Measurements from ENCODE around the gene WDR27. TPM values are rescaled to one million over a fixed set of nuclear protein-coding genes. Genes with fewer than 3 reads are reported as not detected.

WDR27 gene
- polyA plus RNA-seq, 1 donor, result 73.8 TPM

DNA sequence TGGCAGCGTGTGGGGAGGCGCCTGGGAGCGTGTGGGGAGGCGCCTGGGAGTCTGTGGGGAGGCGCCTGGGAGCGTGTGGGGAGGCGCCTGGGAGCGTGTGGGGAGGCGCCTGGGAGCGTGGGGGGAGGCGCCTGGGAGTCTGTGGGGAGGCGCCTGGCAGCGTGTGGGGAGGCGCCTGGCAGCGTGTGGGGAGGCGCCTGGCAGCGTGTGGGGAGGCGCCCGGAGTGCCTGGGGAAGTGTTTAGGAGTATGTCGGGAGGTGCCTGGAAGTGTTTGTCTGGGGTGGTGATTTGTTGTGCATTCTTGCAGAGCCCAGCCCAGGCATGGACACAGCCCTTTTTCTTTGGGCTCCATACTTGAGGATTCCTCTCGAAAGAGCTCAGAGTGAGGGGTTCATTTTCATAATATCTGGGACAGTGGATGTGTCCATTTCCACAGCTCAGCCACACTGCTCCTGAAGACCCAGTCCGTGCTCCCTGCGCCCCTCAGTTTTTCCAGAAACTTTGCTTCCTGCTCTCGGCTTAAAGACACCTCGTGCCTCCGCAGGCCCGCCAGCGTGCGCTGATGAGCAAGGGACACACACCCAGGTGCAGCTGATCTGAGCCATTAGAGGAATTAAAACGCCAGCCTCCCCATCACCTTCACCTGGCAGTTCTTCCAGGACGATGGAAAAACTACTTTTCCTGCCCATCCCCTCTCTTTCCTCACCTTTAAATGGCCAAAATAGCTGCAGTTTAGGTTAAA is 276.0 kb downstream of the WDR27 start:
- Histone ChIP-seq H3K4me3 (ENCODE audit: low read length) (no peak overlapping the region), H3K27ac (ENCODE audit: low read length) (no peak overlapping the region), H3K4me1 (ENCODE audit: control insufficient read depth, insufficient read depth, low read length) (peaks cover 8% of the 10 kb centered on the region), H3K9me3 (ENCODE audit: control insufficient read depth, low read depth, low read length) (peaks cover 16% of the 10 kb centered on the region), H3K36me3 (ENCODE audit: control insufficient read depth, insufficient read depth, low read length) (no peaks in the 10 kb centered on the region), H3K27me3 (ENCODE audit: control insufficient read depth, insufficient read depth, low read length) (no peaks in the 10 kb centered on the region)
- WGBS (ENCODE audit: insufficient coverage, low lambda C conversion rate), result 90% methylated on average over 2 of the region's 31 CpGs
- DNase-seq, result peak; percentile 35 to 49

- peaks cover 8% of the 10 kb centered on the region for H3K4me1 ChIP-seq (ENCODE audit: control insufficient read depth, insufficient read depth, low read length)
- DNase-seq, result peak in 1 of 2 donors; percentile 33
- no peak overlapping the region for H3K4me3 ChIP-seq (ENCODE audit: low read length)
- WGBS (ENCODE audit: insufficient coverage, low lambda C conversion rate), result no CpG with 5 or more reads among the region's 24 CpGs
- no peaks in the 10 kb centered on the region for H3K27me3 ChIP-seq (ENCODE audit: control insufficient read depth, insufficient read depth, low read length)
- peaks cover 14% of the 10 kb centered on the region for H3K9me3 ChIP-seq (ENCODE audit: control insufficient read depth, low read depth, low read length)
- H3K36me3 ChIP-seq (ENCODE audit: control insufficient read depth, insufficient read depth, low read length), result no peaks in the 10 kb centered on the region
- no peak overlapping the region for H3K27ac ChIP-seq (ENCODE audit: low read length)
These were observed 277.0 kb downstream of the WDR27 start for GRCh38 chr6:169424821-169425240.

DNA sequence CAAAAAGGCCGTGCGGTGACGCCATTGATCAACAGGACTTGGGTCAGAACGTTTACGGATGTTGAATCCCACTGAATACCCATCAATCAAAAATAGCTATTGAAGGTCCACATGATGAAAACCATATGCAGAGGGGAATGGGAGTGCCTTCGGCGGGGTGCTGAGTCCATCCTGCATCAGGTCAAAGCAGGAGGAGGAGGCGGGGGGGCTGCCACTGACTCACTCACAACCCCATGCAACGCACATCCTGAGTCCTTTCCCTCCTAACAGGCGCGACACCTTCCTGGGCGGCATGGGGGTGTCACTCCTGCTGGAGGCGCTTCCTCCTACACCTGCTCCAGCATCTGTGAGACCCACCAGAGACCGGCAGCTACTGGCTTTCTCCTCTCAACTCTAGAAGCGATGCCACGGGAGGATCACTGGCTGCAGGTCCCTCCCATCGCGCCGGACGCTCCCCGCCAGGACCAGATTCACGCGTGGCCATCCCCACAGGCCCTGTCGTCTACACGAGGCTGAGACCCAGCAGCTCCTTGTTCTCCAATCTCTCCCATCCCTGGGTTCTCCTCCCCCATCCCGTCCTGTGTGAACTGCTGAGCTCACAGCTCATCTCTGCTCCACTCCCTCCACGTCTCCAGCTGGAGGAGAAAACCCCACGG is 277.6 kb downstream of the WDR27 start:
- Histone ChIP-seq H3K27ac (ENCODE audit: low read length) (no peak overlapping the region), H3K27me3 (ENCODE audit: control insufficient read depth, insufficient read depth, low read length) (no peaks in the 10 kb centered on the region), H3K4me1 (ENCODE audit: control insufficient read depth, insufficient read depth, low read length) (peaks cover 8% of the 10 kb centered on the region), H3K4me3 (ENCODE audit: low read length) (no peak overlapping the region), H3K9me3 (ENCODE audit: control insufficient read depth, low read depth, low read length) (peaks cover 14% of the 10 kb centered on the region), H3K36me3 (ENCODE audit: control insufficient read depth, insufficient read depth, low read length) (no peaks in the 10 kb centered on the region)
- no CpG with 5 or more reads among the region's 28 CpGs for WGBS (ENCODE audit: insufficient coverage, low lambda C conversion rate)
- no peak for DNase-seq

- peaks cover 8% of the 10 kb centered on the region for H3K4me1 ChIP-seq (ENCODE audit: control insufficient read depth, insufficient read depth, low read length)
- H3K36me3 ChIP-seq (ENCODE audit: control insufficient read depth, insufficient read depth, low read length), result no peaks in the 10 kb centered on the region
- H3K27ac ChIP-seq (ENCODE audit: low read length), result peak overlapping the region; percentile 6
- no CpG with 5 or more reads among the region's 14 CpGs for WGBS (ENCODE audit: insufficient coverage, low lambda C conversion rate)
- DNase-seq, result peak; percentile 64 to 83
- H3K9me3 ChIP-seq (ENCODE audit: control insufficient read depth, low read depth, low read length), result peaks cover 10% of the 10 kb centered on the region
- H3K27me3 ChIP-seq (ENCODE audit: control insufficient read depth, insufficient read depth, low read length), result no peaks in the 10 kb centered on the region
- no peak overlapping the region for H3K4me3 ChIP-seq (ENCODE audit: low read length)
These were observed 280.1 kb downstream of the WDR27 start for GRCh38 chr6:169421586-169422264.

DNA sequence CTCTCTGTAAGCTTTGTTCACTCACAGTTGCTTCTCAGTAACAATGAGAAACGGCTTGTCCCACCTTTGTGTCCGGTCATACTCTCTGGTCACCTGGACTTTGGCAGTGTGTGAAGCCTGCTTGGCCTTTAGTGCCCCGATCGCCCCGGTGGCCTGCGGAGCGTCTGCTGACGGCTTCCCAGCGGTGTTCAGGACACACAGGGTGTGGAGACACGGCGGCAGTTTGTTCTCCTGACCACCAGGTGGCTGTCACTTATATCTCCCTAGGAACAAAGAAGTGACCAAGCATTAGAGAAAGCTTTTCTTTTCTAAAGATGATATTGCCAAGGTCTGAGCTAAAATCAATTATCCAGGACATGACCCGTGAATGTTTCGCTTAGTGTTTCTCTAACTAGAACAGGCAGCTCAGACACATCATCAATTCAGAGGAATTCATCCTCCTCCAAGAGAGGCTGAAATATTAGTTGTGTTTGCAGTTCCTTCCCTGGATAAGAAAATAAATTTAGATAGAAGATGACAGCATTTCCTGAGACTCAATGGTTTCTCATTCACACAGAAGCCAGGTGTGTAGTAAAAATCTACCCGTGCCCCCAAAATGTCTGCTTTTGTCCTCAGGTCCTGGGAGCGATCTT is 280.8 kb downstream of the WDR27 start:
- no peaks in the 10 kb centered on the region for H3K27me3 ChIP-seq (ENCODE audit: control insufficient read depth, insufficient read depth, low read length)
- H3K9me3 ChIP-seq (ENCODE audit: control insufficient read depth, low read depth, low read length), result peaks cover 10% of the 10 kb centered on the region
- no peak overlapping the region for H3K4me3 ChIP-seq (ENCODE audit: low read length)
- H3K27ac ChIP-seq (ENCODE audit: low read length), result no peak overlapping the region
- H3K4me1 ChIP-seq (ENCODE audit: control insufficient read depth, insufficient read depth, low read length), result peaks cover 8% of the 10 kb centered on the region
- no CpG with 5 or more reads among the region's 15 CpGs for WGBS (ENCODE audit: insufficient coverage, low lambda C conversion rate)
- no peaks in the 10 kb centered on the region for H3K36me3 ChIP-seq (ENCODE audit: control insufficient read depth, insufficient read depth, low read length)
- DNase-seq, result peak in 1 of 2 donors; percentile 50

- H3K36me3 ChIP-seq (ENCODE audit: control insufficient read depth, insufficient read depth, low read length), result no peaks in the 10 kb centered on the region
- no peak overlapping the region for H3K27ac ChIP-seq (ENCODE audit: low read length)
- peaks cover 11% of the 10 kb centered on the region for H3K9me3 ChIP-seq (ENCODE audit: control insufficient read depth, low read depth, low read length)
- 100% methylated on average over 1 of the region's 1 CpG for WGBS (ENCODE audit: insufficient coverage, low lambda C conversion rate)
- no peak overlapping the region for H3K4me3 ChIP-seq (ENCODE audit: low read length)
- peaks cover 5% of the 10 kb centered on the region for H3K4me1 ChIP-seq (ENCODE audit: control insufficient read depth, insufficient read depth, low read length)
- no peak for DNase-seq
- H3K27me3 ChIP-seq (ENCODE audit: control insufficient read depth, insufficient read depth, low read length), result no peaks in the 10 kb centered on the region
These were observed 284.7 kb downstream of the WDR27 start for GRCh38 chr6:169417101-169417500.

DNA sequence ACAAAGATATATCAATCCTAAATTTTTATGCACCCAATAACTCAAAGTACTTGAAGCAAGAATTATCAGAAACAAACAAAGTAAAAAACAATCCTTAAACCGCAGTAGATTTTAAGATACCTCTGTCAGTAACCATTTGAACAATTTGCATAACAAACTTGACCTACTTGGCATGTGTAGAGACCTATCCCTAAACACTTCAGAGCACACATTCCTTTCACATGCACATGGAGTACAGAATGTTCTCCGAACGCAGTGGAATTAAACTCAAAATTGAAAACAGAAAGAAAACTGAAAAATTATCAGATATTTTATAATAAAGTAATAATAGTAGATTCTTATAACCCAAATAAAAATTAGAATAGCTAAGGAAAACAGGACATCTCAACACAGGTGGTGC is 285.6 kb downstream of the WDR27 start:
- H3K36me3 ChIP-seq (ENCODE audit: control insufficient read depth, insufficient read depth, low read length), result no peaks in the 10 kb centered on the region
- peaks cover 2% of the 10 kb centered on the region for H3K4me1 ChIP-seq (ENCODE audit: control insufficient read depth, insufficient read depth, low read length)
- WGBS (ENCODE audit: insufficient coverage, low lambda C conversion rate), result 93% methylated on average over 2 of the region's 3 CpGs
- H3K27ac ChIP-seq (ENCODE audit: low read length), result no peak overlapping the region
- peaks cover 11% of the 10 kb centered on the region for H3K9me3 ChIP-seq (ENCODE audit: control insufficient read depth, low read depth, low read length)
- H3K4me3 ChIP-seq (ENCODE audit: low read length), result no peak overlapping the region
- DNase-seq, result no peak
- H3K27me3 ChIP-seq (ENCODE audit: control insufficient read depth, insufficient read depth, low read length), result no peaks in the 10 kb centered on the region

DNA sequence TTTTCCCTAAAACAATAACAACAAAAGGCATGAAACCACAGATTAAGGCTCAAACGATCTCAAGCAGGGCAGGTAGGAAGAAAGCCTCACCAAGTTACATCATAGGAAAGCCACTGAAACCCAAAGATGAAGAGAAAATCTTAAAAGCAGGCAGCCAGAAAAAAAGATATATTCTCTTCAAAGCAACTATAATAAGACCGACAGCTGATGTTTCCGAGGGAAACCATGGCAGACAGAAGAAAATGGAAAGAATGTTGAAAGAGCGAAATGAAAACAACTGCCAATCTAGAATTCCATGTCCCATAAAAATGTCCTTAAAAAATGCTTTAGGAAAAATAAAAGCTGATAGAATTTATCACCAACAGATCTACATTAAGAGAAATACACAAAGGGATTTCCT is 286.6 kb downstream of the WDR27 start:
- 93% methylated on average over 4 of the region's 4 CpGs for WGBS (ENCODE audit: insufficient coverage, low lambda C conversion rate)
- Histone ChIP-seq H3K36me3 (ENCODE audit: control insufficient read depth, insufficient read depth, low read length) (no peaks in the 10 kb centered on the region), H3K27ac (ENCODE audit: low read length) (no peak overlapping the region), H3K9me3 (ENCODE audit: control insufficient read depth, low read depth, low read length) (peaks cover 11% of the 10 kb centered on the region), H3K27me3 (ENCODE audit: control insufficient read depth, insufficient read depth, low read length) (no peaks in the 10 kb centered on the region), H3K4me3 (ENCODE audit: low read length) (no peak overlapping the region), H3K4me1 (ENCODE audit: control insufficient read depth, insufficient read depth, low read length) (no peaks in the 10 kb centered on the region)
- no peak for DNase-seq

- WGBS (ENCODE audit: insufficient coverage, low lambda C conversion rate), result no CpG with 5 or more reads among the region's 5 CpGs
- Histone ChIP-seq H3K4me3 (ENCODE audit: low read length) (no peak overlapping the region), H3K9me3 (ENCODE audit: control insufficient read depth, low read depth, low read length) (peaks cover 11% of the 10 kb centered on the region), H3K27ac (ENCODE audit: low read length) (no peak overlapping the region), H3K4me1 (ENCODE audit: control insufficient read depth, insufficient read depth, low read length) (no peaks in the 10 kb centered on the region), H3K36me3 (ENCODE audit: control insufficient read depth, insufficient read depth, low read length) (no peaks in the 10 kb centered on the region), H3K27me3 (ENCODE audit: control insufficient read depth, insufficient read depth, low read length) (no peaks in the 10 kb centered on the region)
- no peak for DNase-seq
These were observed 290.1 kb downstream of the WDR27 start for GRCh38 chr6:169411722-169412121.

- H3K27ac ChIP-seq (ENCODE audit: low read length), result no peak overlapping the region
- no peak overlapping the region for H3K4me3 ChIP-seq (ENCODE audit: low read length)
- no peak for DNase-seq
- no peaks in the 10 kb centered on the region for H3K27me3 ChIP-seq (ENCODE audit: control insufficient read depth, insufficient read depth, low read length)
- H3K36me3 ChIP-seq (ENCODE audit: control insufficient read depth, insufficient read depth, low read length), result no peaks in the 10 kb centered on the region
- peaks cover 11% of the 10 kb centered on the region for H3K9me3 ChIP-seq (ENCODE audit: control insufficient read depth, low read depth, low read length)
- no peaks in the 10 kb centered on the region for H3K4me1 ChIP-seq (ENCODE audit: control insufficient read depth, insufficient read depth, low read length)
- WGBS (ENCODE audit: insufficient coverage, low lambda C conversion rate), result no CpG with 5 or more reads among the region's 9 CpGs
These were observed 290.5 kb downstream of the WDR27 start for GRCh38 chr6:169411296-169411695.

Data from large intestine (tissue), 3 donors.